ENCODE results near the gene IL1RAPL2.

DNA sequence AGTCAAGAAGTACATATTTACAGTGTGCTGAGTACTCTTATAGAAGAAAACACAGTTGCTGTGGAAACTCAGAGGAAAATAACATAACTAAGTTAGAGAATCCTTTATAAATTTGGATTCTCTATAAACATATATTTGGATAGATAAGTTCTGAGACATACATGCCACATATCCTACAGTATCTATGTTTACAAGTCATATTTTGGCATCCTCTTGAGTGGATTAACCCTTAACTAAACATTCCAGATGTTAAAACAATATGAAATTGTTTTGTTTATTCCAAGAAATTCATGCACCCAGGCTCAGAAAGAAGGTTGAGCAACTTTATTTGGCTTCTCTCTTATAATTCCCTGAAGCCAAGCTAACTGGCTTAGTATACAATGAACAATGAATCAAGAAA, 387.3 kb downstream of the IL1RAPL2 start:
- no peak for TF ChIP-seq EZH2 (IDR thresholded peaks at IDR 0.05)
- TF ChIP-seq POLR2AphosphoS5 (IDR thresholded peaks at IDR 0.05; ENCODE audit: borderline replicate concordance, low read depth, low read length) = no peak
- no peak for TF ChIP-seq FOXP2 (optimal IDR thresholded peaks at IDR 0.05; ENCODE audit: control extremely low read depth, extremely low read length, insufficient read depth)
